CD14-positive monocyte (primary cell): Measurements from ENCODE around the gene CREBBP. TPM values are rescaled to one million over a fixed set of nuclear protein-coding genes. Genes with fewer than 3 reads are reported as not detected.

Experiments
- DNase-seq, 3 donors: peaks; one replicate each; pipeline ENCODE4 v3.0.0-alpha.2; 2011 to 2022
- H2AFZ ChIP-seq: 2 replicates; pipeline ENCODE4 v1.6.0; 2012; ENCODE audit warnings: mild to moderate bottlenecking, low read depth, low read length, inconsistent platforms; ENCODE audit not compliant: insufficient read depth, poor library complexity, severe bottlenecking
- H3K27ac ChIP-seq, 2 donors: 1 replicate in 1 of 2; 2 replicates in 1 of 2; pipeline ENCODE4 v1.5.1; 2012 to 2013; ENCODE audit warnings: low read length in 2 of 2, control low read depth in 1 of 2, inconsistent platforms in 1 of 2, low read depth in 1 of 2, mild to moderate bottlenecking in 1 of 2
- H3K27me3 ChIP-seq, 2 donors: one replicate each; pipeline versions ENCODE4 v1.6.0 to v1.6.1; 2011 to 2013; ENCODE audit warnings: low read length in 2 of 2; ENCODE audit not compliant: control insufficient read depth in 2 of 2, insufficient read depth in 2 of 2
- H3K36me3 ChIP-seq, 2 donors: replicated peaks in 1 of 2; 1 replicate in 1 of 2; 2 replicates in 1 of 2; pipeline versions ENCODE4 v1.5.1 to v1.6.1; 2012 to 2013; ENCODE audit warnings: low read length in 2 of 2, control low read depth in 1 of 2, inconsistent platforms in 1 of 2, mild to moderate bottlenecking in 1 of 2; ENCODE audit not compliant: insufficient read depth in 2 of 2, control insufficient read depth in 1 of 2
- H3K4me1 ChIP-seq, 2 donors: 1 replicate in 1 of 2; 2 replicates in 1 of 2; pipeline versions ENCODE4 v1.5.1 to v1.6.1; 2012 to 2013; ENCODE audit warnings: low read length in 2 of 2, control low read depth in 1 of 2, inconsistent platforms in 1 of 2, mild to moderate bottlenecking in 1 of 2, moderate library complexity in 1 of 2; ENCODE audit not compliant: insufficient read depth in 2 of 2, control insufficient read depth in 1 of 2
- H3K4me2 ChIP-seq: replicated peaks from 2 replicates; pipeline ENCODE3; 2012; ENCODE audit warnings: low read length, moderate library complexity, mild to moderate bottlenecking; ENCODE audit not compliant: poor library complexity, severe bottlenecking; ENCODE audit errors: extremely low read depth
- H3K4me3 ChIP-seq, 3 experiments: fragments of 200-600 bp in 1 of 3; sonication (generic) in 1 of 3; replicated peaks in 1 of 3; 1 replicate in 2 of 3; 2 replicates in 1 of 3; pipeline ENCODE4 v1.5.1; 2011 to 2013; ENCODE audit warnings: low read length in 3 of 3, mild to moderate bottlenecking in 3 of 3, control low read depth in 2 of 3, low read depth in 2 of 3, inconsistent platforms in 1 of 3, moderate library complexity in 1 of 3
- H3K79me2 ChIP-seq: 2 replicates; pipeline ENCODE4 v1.6.0; 2012; ENCODE audit warnings: mild to moderate bottlenecking, control low read depth, inconsistent platforms, low read length, moderate library complexity; ENCODE audit not compliant: insufficient read depth
- H3K9ac ChIP-seq: 2 replicates; pipeline ENCODE4 v1.6.0; 2017; ENCODE audit warnings: low read length, mild to moderate bottlenecking; ENCODE audit not compliant: insufficient read depth, poor library complexity, severe bottlenecking
- H3K9me3 ChIP-seq, 2 donors: replicated peaks in 1 of 2; 1 replicate in 1 of 2; 2 replicates in 1 of 2; pipeline versions ENCODE4 v1.5.1 to v1.6.1; 2012 to 2013; ENCODE audit warnings: low read length in 2 of 2, control low read depth in 1 of 2; ENCODE audit not compliant: control insufficient read depth in 1 of 2, insufficient read depth in 1 of 2
- H4K20me1 ChIP-seq: 2 replicates; pipeline ENCODE4 v1.6.0; 2012; ENCODE audit warnings: mild to moderate bottlenecking, low read length, control low read depth, moderate library complexity; ENCODE audit not compliant: insufficient read depth
- H3K27ac Mint-ChIP-seq, 7 donors: one replicate each; pipeline ENCODE4 v1.8.0; 2020; ENCODE audit warnings: mild to moderate bottlenecking in 7 of 7, mixed read lengths in 7 of 7, moderate library complexity in 6 of 7, inconsistent platforms in 2 of 7
- H3K27me3 Mint-ChIP-seq, 3 donors: one replicate each; pipeline ENCODE4 v1.8.0; 2021 to 2022; ENCODE audit warnings: low read depth in 3 of 3, mild to moderate bottlenecking in 3 of 3, mixed read lengths in 3 of 3, moderate library complexity in 3 of 3, inconsistent platforms in 1 of 3
- H3K36me3 Mint-ChIP-seq, 2 donors: one replicate each; pipeline ENCODE4 v1.8.0; 2020; ENCODE audit warnings: mixed read lengths in 2 of 2, inconsistent platforms in 1 of 2, mild to moderate bottlenecking in 1 of 2
- H3K4me1 Mint-ChIP-seq: one replicate; pipeline ENCODE4 v1.8.0; 2020; ENCODE audit warnings: mild to moderate bottlenecking, mixed read lengths
- H3K4me3 Mint-ChIP-seq, 2 donors: one replicate each; pipeline ENCODE4 v1.8.0; 2020; ENCODE audit warnings: mild to moderate bottlenecking in 2 of 2, mixed read lengths in 2 of 2, moderate library complexity in 1 of 2
- H3K9me3 Mint-ChIP-seq, 7 donors: one replicate each; pipeline ENCODE4 v1.8.0; 2020 to 2022; ENCODE audit warnings: mixed read lengths in 7 of 7, mild to moderate bottlenecking in 6 of 7, moderate library complexity in 6 of 7, inconsistent platforms in 2 of 7
- WGBS: methylation state at CpG from one replicate; pipeline ENCODE4 v1.1.5; 2013; ENCODE audit warnings: missing lambda C conversion rate; ENCODE audit not compliant: insufficient coverage; 5-methylcytosine and 5-hydroxymethylcytosine counted together
- intact Hi-C, 2 donors: fragments of 100-400 bp; cut with micrococcal nuclease; formaldehyde crosslinking; loops; one replicate each; pipeline versions ENCODE4 v1.15.0 to v1.15.1; 2023
- polyA plus RNA-seq, 3 donors: library from polyadenylated mRNA; depleted of rRNA in 1 of 3; unstranded in 2 of 3; stranded (reverse) in 1 of 3; fragments of 300-500 nt in 2 of 3; fragments of >200 nt in 1 of 3; fragmentation: Illumina TruSeq in 2 of 3; gene quantifications; 1 replicate in 2 of 3; 2 replicates in 1 of 3; pipeline ENCODE4 v1.2.3, GENCODE V29; 2012 to 2021
- TF ChIP-seq, protein P1 (sequence below): fragments of 200-600 bp; IDR thresholded peaks from one replicate; pipeline ENCODE4 v1.8.0; 2022; ENCODE audit warnings: antibody characterized with exemption, mild to moderate bottlenecking

Gene CREBBP
- polyA plus RNA-seq, 3 donors, result 2.1 to 26.9 (median 6.2) TPM

DNA sequence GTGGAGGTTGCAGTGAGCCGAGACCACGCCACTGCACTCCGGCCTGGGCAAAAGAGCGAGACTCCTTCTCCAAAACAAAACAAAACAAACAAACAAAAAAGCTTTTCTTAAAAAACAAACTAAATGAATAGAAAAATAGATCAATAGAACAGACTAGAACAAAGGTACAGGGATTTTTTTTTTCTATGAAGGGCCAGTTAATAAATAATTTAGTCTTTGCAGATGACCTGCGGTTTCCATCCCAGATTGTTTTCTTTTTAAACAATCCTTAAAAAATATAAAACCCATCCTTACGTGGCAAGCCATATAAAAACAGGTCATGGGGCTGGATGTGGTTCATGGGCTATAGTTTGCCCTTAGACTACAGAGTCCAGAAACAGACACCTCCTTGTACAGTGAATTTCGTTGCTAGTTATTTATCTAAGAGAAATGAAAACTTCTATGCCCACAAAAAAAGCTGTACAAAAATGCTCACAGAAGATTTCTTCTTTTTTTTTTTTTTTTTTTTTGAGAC is 45.4 kb downstream of the CREBBP start:
- Histone ChIP-seq H3K9ac (no peak overlapping the region), H2AFZ (no peak overlapping the region), H3K4me1 (no peaks in the 10 kb centered on the region), H3K4me2 (no peak overlapping the region), H3K27ac (no peak overlapping the region), H3K27me3 (no peaks in the 10 kb centered on the region), H3K79me2 (peaks cover 99% of the 10 kb centered on the region), H3K36me3 (peaks cover 9 to 58% of the 10 kb centered on the region in 2 donors), H4K20me1 (peaks cover 100% of the 10 kb centered on the region), H3K4me3 (no peak overlapping the region), H3K9me3 (peaks cover 6 to 10% of the 10 kb centered on the region in 2 donors)
- DNase-seq, result no peak
- Mint-ChIP-seq H3K27ac (peak overlapping the region in 2 of 7 donors; percentile 30 to 46), H3K36me3 (peaks cover 35 to 57% of the 10 kb centered on the region in 2 donors), H3K4me1 (peaks cover 10% of the 10 kb centered on the region), H3K4me3 (no peak overlapping the region), H3K9me3 (peaks cover 4 to 13% (median 9%) of the 10 kb centered on the region in 7 donors), H3K27me3 (peaks cover 1 to 2% (median 1%) of the 10 kb centered on the region in 3 donors)
- TF ChIP-seq, protein P1, sequence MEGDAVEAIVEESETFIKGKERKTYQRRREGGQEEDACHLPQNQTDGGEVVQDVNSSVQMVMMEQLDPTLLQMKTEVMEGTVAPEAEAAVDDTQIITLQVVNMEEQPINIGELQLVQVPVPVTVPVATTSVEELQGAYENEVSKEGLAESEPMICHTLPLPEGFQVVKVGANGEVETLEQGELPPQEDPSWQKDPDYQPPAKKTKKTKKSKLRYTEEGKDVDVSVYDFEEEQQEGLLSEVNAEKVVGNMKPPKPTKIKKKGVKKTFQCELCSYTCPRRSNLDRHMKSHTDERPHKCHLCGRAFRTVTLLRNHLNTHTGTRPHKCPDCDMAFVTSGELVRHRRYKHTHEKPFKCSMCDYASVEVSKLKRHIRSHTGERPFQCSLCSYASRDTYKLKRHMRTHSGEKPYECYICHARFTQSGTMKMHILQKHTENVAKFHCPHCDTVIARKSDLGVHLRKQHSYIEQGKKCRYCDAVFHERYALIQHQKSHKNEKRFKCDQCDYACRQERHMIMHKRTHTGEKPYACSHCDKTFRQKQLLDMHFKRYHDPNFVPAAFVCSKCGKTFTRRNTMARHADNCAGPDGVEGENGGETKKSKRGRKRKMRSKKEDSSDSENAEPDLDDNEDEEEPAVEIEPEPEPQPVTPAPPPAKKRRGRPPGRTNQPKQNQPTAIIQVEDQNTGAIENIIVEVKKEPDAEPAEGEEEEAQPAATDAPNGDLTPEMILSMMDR, result no peak
- intact Hi-C loops, result no loop called here
- WGBS, result no CpG with 5 or more reads among the region's 7 CpGs

DNA sequence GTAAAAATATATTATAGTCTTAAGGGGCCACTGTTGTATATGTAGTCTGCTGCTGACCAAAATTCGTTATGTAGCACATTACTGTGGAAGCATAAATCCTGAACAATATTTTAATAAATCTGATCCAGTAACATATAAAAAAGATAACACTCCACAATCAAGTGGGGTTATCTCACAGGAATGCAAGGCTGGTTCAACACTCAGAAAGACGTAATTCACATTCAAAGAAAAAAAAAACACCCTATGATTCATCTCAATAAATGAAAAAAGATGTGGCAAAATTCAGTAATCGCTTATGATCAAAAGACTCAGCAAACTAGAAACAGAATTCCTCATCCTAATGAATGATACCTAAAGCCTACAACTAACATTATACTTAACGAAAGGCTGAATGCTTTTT is 47.8 kb downstream of the CREBBP start:
- no CpG with 5 or more reads among the region's 4 CpGs for WGBS
- H3K36me3 ChIP-seq, result peaks cover 8 to 57% of the 10 kb centered on the region in 2 donors
- peaks cover 14% of the 10 kb centered on the region for H3K4me1 Mint-ChIP-seq

More for the DNA sequence above, 47.8 kb downstream of the CREBBP start:
- peaks cover 0 to 1% (median 0%) of the 10 kb centered on the region in 3 donors for H3K27me3 Mint-ChIP-seq
- intact Hi-C loops, result no loop called here
- no peak overlapping the region for H3K4me3 Mint-ChIP-seq
- Histone ChIP-seq H3K9me3 (peaks cover 6 to 10% of the 10 kb centered on the region in 2 donors), H2AFZ (no peak overlapping the region), H3K79me2 (peaks cover 99% of the 10 kb centered on the region), H3K4me3 (no peak overlapping the region), H3K9ac (no peak overlapping the region), H3K27ac (no peak overlapping the region), H3K4me2 (no peak overlapping the region), H3K4me1 (no peaks in the 10 kb centered on the region), H3K27me3 (no peaks in the 10 kb centered on the region), H4K20me1 (peaks cover 100% of the 10 kb centered on the region)
- H3K36me3 Mint-ChIP-seq, result peaks cover 35 to 61% of the 10 kb centered on the region in 2 donors
- TF ChIP-seq, protein P1, result no peak
- H3K27ac Mint-ChIP-seq, result peak overlapping the region in 1 of 7 donors; percentile 37
- peaks cover 4 to 13% (median 9%) of the 10 kb centered on the region in 7 donors for H3K9me3 Mint-ChIP-seq
- DNase-seq, result no peak
